GM10248 (cell line): Measurements from ENCODE around the gene TMIE.

Source experiments
- CTCF ChIA-PET: fragments of 300-600 bp; sonication (Branson Sonifier 250); formaldehyde crosslinking; extraction: SDS; loops from one replicate; lab custom pipeline; 2021; ENCODE audit warnings: antibody characterized with exemption; lab: Yijun Ruan, JAX
- POLR2A ChIA-PET: fragments of 350-650 bp; sonication (Branson Sonifier 250); formaldehyde crosslinking; extraction: SDS; loops from one replicate; lab custom pipeline; 2020; ENCODE audit warnings: antibody characterized with exemption; lab: Yijun Ruan, JAX
- DNase-seq: peaks from one replicate; pipeline ENCODE4 v3.0.0; 2012; ENCODE audit errors: extremely low spot score
- TF ChIP-seq, protein P1 (sequence below): IDR thresholded peaks from 2 replicates; pipeline ENCODE4 v1.5.1; 2012; ENCODE audit warnings: mild to moderate bottlenecking, low read depth; ENCODE audit errors: extremely low read depth, missing control alignments, control extremely low read depth

Gene TMIE

GRCh38 chr3:46660543-46661523 is 40.4 kb upstream of the TMIE start:
- TF ChIP-seq, protein P1, sequence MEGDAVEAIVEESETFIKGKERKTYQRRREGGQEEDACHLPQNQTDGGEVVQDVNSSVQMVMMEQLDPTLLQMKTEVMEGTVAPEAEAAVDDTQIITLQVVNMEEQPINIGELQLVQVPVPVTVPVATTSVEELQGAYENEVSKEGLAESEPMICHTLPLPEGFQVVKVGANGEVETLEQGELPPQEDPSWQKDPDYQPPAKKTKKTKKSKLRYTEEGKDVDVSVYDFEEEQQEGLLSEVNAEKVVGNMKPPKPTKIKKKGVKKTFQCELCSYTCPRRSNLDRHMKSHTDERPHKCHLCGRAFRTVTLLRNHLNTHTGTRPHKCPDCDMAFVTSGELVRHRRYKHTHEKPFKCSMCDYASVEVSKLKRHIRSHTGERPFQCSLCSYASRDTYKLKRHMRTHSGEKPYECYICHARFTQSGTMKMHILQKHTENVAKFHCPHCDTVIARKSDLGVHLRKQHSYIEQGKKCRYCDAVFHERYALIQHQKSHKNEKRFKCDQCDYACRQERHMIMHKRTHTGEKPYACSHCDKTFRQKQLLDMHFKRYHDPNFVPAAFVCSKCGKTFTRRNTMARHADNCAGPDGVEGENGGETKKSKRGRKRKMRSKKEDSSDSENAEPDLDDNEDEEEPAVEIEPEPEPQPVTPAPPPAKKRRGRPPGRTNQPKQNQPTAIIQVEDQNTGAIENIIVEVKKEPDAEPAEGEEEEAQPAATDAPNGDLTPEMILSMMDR = no peak
- CTCF ChIA-PET = interaction anchor here (0.7 to 2.0 kb wide), 3 partner anchors 15 to 172 kb away, joined by 3 to 8 read pairs (median 3); no protein-coding TSS in a partner anchor
- DNase-seq = peak; percentile 8
- POLR2A ChIA-PET = no interaction called here

DNA sequence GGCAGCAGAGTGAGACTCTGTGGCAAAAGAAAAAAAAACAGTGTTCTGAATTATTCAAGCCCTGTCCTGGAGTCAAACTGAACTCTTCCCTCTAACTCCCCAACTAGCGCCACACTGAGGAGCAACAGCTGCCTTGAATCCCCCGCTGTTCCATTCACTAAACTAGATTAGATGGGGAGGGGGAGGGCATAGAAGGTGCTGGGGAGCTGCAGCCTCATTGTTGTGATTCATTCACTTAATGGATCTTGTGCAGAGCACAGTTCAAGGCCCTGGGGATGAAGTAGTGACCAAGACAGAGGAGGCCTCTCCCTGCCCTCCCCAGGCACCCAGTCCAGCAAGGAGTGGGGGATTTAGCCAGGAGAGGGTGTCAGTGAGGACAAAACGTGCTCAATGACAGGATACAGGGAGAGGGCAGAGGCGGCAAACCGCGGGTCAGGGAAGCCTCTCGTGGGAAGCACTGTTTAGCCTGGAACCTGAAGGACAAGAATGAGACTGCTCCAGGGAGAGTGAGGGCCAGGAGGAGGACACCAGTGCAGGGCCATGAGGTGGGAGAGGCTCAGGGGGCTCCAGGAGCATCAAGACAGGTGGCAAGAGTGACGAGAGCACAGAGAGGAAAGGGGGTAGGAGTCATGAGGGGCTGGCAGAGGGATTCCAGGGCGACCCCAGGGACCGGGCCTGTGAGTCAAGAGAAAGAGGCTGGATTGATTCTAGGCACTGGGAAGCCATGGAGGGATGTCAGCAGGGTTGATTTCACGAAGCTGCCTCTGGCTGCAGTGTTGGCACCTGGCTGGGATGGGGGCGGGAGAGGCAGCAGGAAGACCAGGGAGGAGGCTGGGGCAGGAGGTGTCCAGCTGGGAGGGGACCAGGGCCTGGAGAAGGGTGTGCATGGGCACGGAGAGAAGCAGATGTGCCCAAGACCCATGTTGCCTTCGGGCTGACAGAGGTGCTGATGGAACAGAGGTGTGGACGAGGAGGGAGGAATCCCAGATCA is 39.1 kb upstream of the TMIE start:
- CTCF ChIA-PET = interaction anchor here (1.0 to 1.1 kb wide), 2 partner anchors 12 to 32 kb away, joined by 3 read pairs; no protein-coding TSS in a partner anchor
- POLR2A ChIA-PET = no interaction called here
- DNase-seq = peak; percentile 8
- TF ChIP-seq, protein P1 = no peak

DNA sequence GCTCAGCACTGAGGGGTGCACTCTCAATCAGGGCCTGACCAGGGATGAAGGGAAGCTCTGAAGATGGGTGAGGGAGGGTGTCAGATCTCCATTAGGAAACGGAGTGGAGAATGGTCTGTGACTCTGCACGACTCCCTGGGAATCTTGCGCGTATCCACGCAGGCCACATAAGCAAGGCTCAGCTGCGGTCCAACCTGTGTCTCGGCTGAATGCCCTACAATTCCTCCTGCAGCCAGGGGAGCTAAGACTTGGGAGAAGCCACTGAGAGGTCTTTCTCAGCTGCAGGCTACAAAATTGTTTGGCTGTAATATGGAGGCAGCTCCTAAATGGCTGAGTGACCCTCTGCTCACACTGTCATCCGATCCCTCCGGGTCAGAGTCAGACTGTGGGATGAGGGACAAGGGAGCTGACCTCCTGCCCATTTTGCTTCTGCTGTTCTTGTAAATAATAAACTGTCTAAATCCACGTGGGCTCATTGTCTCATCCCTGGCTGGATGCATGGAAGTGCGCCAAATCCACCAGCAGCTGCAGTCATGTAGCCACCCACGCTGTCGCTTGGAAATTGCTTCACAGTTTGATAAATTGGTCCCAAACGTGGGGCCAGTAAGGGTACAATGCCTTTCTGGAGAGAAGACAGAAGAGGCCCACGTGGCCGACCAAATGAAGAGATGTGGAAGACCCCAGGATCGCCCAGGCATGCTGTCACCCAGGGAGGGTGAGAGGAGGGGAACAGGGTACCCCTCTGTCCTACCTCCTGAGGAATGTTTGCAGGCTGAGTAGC is 38.2 kb upstream of the TMIE start:
- POLR2A ChIA-PET = no interaction called here

GRCh38 chr3:46663591-46664135 is 37.5 kb upstream of the TMIE start:
- ChIA-PET POLR2A (no interaction called here), CTCF (interaction anchor here (1.1 kb wide), 1 partner anchor 19 kb away, joined by 3 read pairs; no protein-coding TSS in a partner anchor)
- DNase-seq = peak; percentile 9
- TF ChIP-seq, protein P1 = no peak

More for the DNA sequence above, 38.2 kb upstream of the TMIE start:
- no peak for DNase-seq
- CTCF ChIA-PET = interaction anchor here (1.0 to 1.1 kb wide), 2 partner anchors 11 to 18 kb away, joined by 3 read pairs; no protein-coding TSS in a partner anchor
- TF ChIP-seq, protein P1 = no peak

GRCh38 chr3:46664188-46664970 is 36.8 kb upstream of the TMIE start:
- CTCF ChIA-PET = interaction anchor here (1.1 kb wide), 1 partner anchor 20 kb away, joined by 3 read pairs; no protein-coding TSS in a partner anchor
- DNase-seq = no peak
- TF ChIP-seq, protein P1 = no peak
- POLR2A ChIA-PET = no interaction called here
